Right atrium auricular region (tissue), 2 donors: Measurements from ENCODE around the gene EFCAB11. TPM values are rescaled to one million over a fixed set of nuclear protein-coding genes. Genes with fewer than 3 reads are reported as not detected.

Source experiments
- DNase-seq: peaks from one replicate; pipeline ENCODE4 v3.0.0-alpha.2; 2019; ENCODE audit warnings: low spot score
- H3K27ac ChIP-seq, 2 donors: fragments of 200-600 bp; sonication (generic); 1 replicate in 1 of 2; 2 replicates in 1 of 2; pipeline ENCODE4 v1.5.1; 2016 to 2019
- H3K27me3 ChIP-seq, 2 donors: fragments of 200-600 bp; sonication (generic); one replicate each; pipeline versions ENCODE4 v1.5.1 to v1.6.0; 2017 to 2019
- H3K36me3 ChIP-seq: fragments of 200-600 bp; sonication (generic); one replicate; pipeline ENCODE4 v1.5.1; 2016
- H3K4me1 ChIP-seq, 2 donors: fragments of 200-600 bp; sonication (generic); one replicate each; pipeline versions ENCODE4 v1.5.1 to v1.6.0; 2017 to 2019
- H3K4me3 ChIP-seq, 2 donors: fragments of 200-600 bp; sonication (generic); 1 replicate in 1 of 2; 2 replicates in 1 of 2; pipeline ENCODE4 v1.5.1; 2017 to 2019; ENCODE audit warnings: mild to moderate bottlenecking in 1 of 2, moderate library complexity in 1 of 2
- H3K9me3 ChIP-seq, 2 donors: fragments of 200-600 bp; sonication (generic); one replicate each; pipeline ENCODE4 v1.5.1; 2019
- total RNA-seq, 2 donors: library from RNA; depleted of rRNA; stranded (reverse); fragments of >200 nt; gene quantifications; one replicate each; pipeline ENCODE4 v1.1.0, GENCODE V29; 2016
- TF ChIP-seq, protein P1 (sequence below), 2 donors: fragments of 200-600 bp; sonication (generic); IDR thresholded peaks; one replicate each; pipeline ENCODE4 v1.5.1; 2019; ENCODE audit warnings: antibody characterized with exemption in 2 of 2

The EFCAB11 gene
- total RNA-seq, 2 donors from 2014 or later = 2.0 to 2.2 TPM

DNA sequence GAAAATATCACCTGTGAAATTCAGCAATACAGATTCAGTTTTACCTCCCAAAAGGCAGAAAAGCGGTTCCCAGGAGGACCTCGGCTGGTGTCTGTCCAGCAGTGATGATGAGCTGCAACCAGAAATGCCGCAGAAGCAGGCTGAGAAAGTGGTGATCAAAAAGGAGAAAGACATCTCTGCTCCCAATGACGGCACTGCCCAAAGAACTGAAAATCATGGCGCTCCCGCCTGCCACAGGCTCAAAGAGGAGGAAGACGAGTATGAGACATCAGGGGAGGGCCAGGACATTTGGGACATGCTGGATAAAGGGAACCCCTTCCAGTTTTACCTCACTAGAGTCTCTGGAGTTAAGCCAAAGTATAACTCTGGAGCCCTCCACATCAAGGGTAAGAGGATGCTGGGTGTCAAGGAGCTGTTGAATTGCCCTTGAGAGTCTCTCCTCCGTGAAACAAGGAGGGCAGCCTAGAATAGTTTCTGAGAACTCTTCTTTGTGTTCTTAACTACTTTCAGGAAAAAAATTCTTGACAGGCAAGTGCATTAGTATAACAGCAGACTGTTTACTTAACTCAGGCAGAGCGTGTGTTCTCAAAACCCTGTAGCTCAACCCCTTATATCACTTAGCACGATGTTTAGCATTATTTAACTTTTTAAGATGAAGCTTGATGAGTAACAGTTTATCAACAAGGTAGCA lies 8.9 kb upstream of the EFCAB11 start:
- no peaks in the 10 kb centered on the region for H3K36me3 ChIP-seq
- H3K27ac ChIP-seq = no peak overlapping the region
- H3K4me3 ChIP-seq = no peak overlapping the region
- no peak for DNase-seq
- no peaks in the 10 kb centered on the region for H3K4me1 ChIP-seq
- H3K9me3 ChIP-seq = no peaks in the 10 kb centered on the region
- TF ChIP-seq, protein P1, sequence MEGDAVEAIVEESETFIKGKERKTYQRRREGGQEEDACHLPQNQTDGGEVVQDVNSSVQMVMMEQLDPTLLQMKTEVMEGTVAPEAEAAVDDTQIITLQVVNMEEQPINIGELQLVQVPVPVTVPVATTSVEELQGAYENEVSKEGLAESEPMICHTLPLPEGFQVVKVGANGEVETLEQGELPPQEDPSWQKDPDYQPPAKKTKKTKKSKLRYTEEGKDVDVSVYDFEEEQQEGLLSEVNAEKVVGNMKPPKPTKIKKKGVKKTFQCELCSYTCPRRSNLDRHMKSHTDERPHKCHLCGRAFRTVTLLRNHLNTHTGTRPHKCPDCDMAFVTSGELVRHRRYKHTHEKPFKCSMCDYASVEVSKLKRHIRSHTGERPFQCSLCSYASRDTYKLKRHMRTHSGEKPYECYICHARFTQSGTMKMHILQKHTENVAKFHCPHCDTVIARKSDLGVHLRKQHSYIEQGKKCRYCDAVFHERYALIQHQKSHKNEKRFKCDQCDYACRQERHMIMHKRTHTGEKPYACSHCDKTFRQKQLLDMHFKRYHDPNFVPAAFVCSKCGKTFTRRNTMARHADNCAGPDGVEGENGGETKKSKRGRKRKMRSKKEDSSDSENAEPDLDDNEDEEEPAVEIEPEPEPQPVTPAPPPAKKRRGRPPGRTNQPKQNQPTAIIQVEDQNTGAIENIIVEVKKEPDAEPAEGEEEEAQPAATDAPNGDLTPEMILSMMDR (IDR thresholded peaks at IDR 0.05) = no peak
- H3K27me3 ChIP-seq = no peaks in the 10 kb centered on the region

DNA sequence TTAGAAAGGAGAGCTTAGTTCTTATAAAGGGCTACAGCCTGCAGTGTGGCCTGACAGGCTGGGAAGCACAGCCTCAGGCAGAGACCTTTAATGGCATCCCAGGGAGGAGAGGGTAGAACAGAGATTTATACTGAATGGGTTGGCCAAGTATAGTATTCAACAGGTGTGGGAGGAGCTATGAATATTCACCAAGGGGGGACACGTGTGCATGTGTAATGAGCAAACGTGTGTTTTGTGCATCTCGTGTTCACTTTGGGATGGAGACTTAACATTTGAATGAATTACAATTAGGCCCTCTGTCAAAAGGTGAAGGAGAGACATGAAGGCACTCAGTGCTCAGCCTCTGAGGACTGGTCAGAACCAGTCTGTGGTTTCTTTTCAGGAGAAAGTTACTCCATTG lies 6.4 kb upstream of the EFCAB11 start:
- TF ChIP-seq, protein P1 (IDR thresholded peaks at IDR 0.05) = no peak
- Histone ChIP-seq H3K36me3 (no peaks in the 10 kb centered on the region), H3K4me3 (no peak overlapping the region), H3K9me3 (no peaks in the 10 kb centered on the region), H3K27ac (no peak overlapping the region), H3K4me1 (peaks cover 0 to 17% of the 10 kb centered on the region in 2 donors), H3K27me3 (no peaks in the 10 kb centered on the region)
- DNase-seq = no peak

DNA sequence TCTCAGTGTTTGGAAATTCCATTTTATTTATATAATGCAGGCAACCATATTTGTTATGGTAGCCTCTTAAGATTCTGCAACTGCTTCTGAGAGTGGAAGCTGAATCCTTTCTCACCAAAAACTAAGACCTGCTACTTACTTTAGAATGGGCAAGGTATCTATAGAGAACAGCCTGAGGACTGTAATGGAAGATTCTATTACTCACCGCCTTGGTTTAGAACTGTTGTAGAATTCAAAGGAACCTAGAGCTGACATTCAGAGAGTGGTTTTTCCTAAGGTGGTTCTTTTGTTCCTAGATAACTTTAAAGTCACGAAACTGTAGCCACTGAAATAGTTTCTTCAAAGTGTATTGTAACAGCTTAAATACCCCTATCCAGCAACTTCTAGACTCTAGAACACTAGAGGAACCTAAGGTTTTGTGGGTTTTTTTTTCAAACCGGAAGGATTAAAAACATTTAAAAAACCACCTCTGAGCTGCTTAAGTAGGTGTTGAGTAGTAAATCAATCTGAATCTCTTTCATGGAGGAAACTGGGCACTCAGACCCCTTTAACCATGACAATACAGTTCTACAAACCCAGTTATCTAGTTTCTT lies 5.4 kb upstream of the EFCAB11 start:
- no peaks in the 10 kb centered on the region for H3K36me3 ChIP-seq
- H3K4me1 ChIP-seq = peaks cover 0 to 17% of the 10 kb centered on the region in 2 donors
- H3K4me3 ChIP-seq = no peak overlapping the region
- TF ChIP-seq, protein P1 (IDR thresholded peaks at IDR 0.05) = no peak
- no peaks in the 10 kb centered on the region for H3K9me3 ChIP-seq
- no peak overlapping the region for H3K27ac ChIP-seq
- DNase-seq = no peak
- H3K27me3 ChIP-seq = no peaks in the 10 kb centered on the region

DNA sequence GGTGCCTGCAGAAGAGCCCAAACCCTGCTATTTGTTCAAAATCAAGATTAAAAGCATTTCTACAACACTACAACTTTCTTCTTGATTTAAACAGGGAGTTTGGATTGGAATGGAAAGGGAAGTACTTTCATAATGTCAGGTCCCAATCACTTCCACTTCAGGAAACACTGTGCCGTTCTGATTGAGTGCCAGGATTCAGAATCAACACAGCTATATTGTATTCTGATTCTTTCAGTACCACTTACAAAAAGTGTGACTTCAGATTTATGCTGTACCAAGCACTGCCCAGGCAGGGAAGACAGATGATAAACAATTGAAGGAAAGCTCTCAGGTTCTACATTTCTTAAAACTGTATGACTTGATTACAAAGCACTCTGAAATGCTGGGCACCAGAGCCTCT lies 4.4 kb upstream of the EFCAB11 start:
- no peaks in the 10 kb centered on the region for H3K36me3 ChIP-seq
- no peaks in the 10 kb centered on the region for H3K9me3 ChIP-seq
- DNase-seq = no peak
- H3K27me3 ChIP-seq = no peaks in the 10 kb centered on the region
- TF ChIP-seq, protein P1 (IDR thresholded peaks at IDR 0.05) = no peak
- no peak overlapping the region for H3K4me3 ChIP-seq
- peaks cover 0 to 20% of the 10 kb centered on the region in 2 donors for H3K4me1 ChIP-seq
- H3K27ac ChIP-seq = no peak overlapping the region

DNA sequence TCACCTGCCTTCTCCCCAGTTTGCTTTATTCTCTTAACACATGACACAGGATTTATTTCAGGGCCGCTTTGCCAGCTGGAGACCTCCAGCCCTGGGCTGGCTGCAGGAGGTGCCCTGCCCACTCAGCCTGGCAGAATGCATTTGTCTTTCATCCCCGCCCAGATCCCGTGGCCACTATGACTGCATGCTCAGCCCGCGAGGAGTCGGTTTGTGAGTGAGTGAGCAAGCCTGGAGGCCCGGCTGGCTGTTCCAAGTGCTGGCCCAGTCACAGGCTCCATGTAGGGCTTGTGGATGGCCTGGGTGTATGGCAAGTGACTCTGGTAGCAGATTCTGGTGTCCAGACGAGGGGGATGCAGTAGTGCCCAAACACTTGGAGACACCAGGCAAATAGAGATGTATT lies 3.3 kb upstream of the EFCAB11 start:
- TF ChIP-seq, protein P1 (IDR thresholded peaks at IDR 0.05) = no peak
- Histone ChIP-seq H3K36me3 (no peaks in the 10 kb centered on the region), H3K27ac (no peak overlapping the region), H3K9me3 (no peaks in the 10 kb centered on the region), H3K4me3 (no peak overlapping the region), H3K4me1 (peaks cover 0 to 27% of the 10 kb centered on the region in 2 donors), H3K27me3 (no peaks in the 10 kb centered on the region)
- no peak for DNase-seq
